ENCODE results near the gene CDK2AP2.
"Not testable (repeated sequence)": the region's sequence is repeated elsewhere in the genome, so short reads cannot be mapped to it uniquely, and the experiment has no call there.

CDK2AP2 gene

GRCh38 chr11:67493548-67494370 is 14.2 kb downstream of the CDK2AP2 start:
- Histone ChIP-seq H3K4me3 (ENCODE audit: low read length) (no peak overlapping the region), H3K9ac (ENCODE audit: low read depth, low read length) (no peak overlapping the region), H3K9me3 (ENCODE audit: insufficient read depth, low read depth, low read length) (no peaks in the 10 kb centered on the region), H3K27me3 (ENCODE audit: insufficient read depth, low read length) (no peaks in the 10 kb centered on the region), H3K27ac (ENCODE audit: low read depth, low read length) (no peak overlapping the region), H3K36me3 (ENCODE audit: insufficient read depth, low read length) (peaks cover 36% of the 10 kb centered on the region), H3K4me1 (ENCODE audit: insufficient read depth, low read length) (no peaks in the 10 kb centered on the region)
- WGBS: 95% methylated on average over 65 of the region's 65 CpGs

- no peaks in the 10 kb centered on the region for H3K4me1 ChIP-seq (ENCODE audit: insufficient read depth, low read length)
- 86% methylated on average over 46 of the region's 46 CpGs for WGBS
- H3K36me3 ChIP-seq (ENCODE audit: insufficient read depth, low read length): peaks cover 36% of the 10 kb centered on the region
- H3K9me3 ChIP-seq (ENCODE audit: insufficient read depth, low read depth, low read length): no peaks in the 10 kb centered on the region
- no peaks in the 10 kb centered on the region for H3K27me3 ChIP-seq (ENCODE audit: insufficient read depth, low read length)
- no peak overlapping the region for H3K4me3 ChIP-seq (ENCODE audit: low read length)
- no peak overlapping the region for H3K27ac ChIP-seq (ENCODE audit: low read depth, low read length)
- H3K9ac ChIP-seq (ENCODE audit: low read depth, low read length): no peak overlapping the region
Observed at GRCh38 chr11:67492801-67493547, 15.0 kb downstream of the CDK2AP2 start.

GRCh38 chr11:67492069-67492727 is 15.8 kb downstream of the CDK2AP2 start:
- Histone ChIP-seq H3K27ac (ENCODE audit: low read depth, low read length) (no peak overlapping the region), H3K36me3 (ENCODE audit: insufficient read depth, low read length) (peaks cover 38% of the 10 kb centered on the region), H3K27me3 (ENCODE audit: insufficient read depth, low read length) (no peaks in the 10 kb centered on the region), H3K9me3 (ENCODE audit: insufficient read depth, low read depth, low read length) (no peaks in the 10 kb centered on the region), H3K4me1 (ENCODE audit: insufficient read depth, low read length) (no peaks in the 10 kb centered on the region), H3K9ac (ENCODE audit: low read depth, low read length) (no peak overlapping the region), H3K4me3 (ENCODE audit: low read length) (no peak overlapping the region)
- 95% methylated on average over 19 of the region's 19 CpGs for WGBS

- no peaks in the 10 kb centered on the region for H3K27me3 ChIP-seq (ENCODE audit: insufficient read depth, low read length)
- H3K36me3 ChIP-seq (ENCODE audit: insufficient read depth, low read length): peaks cover 34% of the 10 kb centered on the region
- WGBS: 97% methylated on average over 24 of the region's 24 CpGs
- H3K27ac ChIP-seq (ENCODE audit: low read depth, low read length): no peak overlapping the region
- no peak overlapping the region for H3K9ac ChIP-seq (ENCODE audit: low read depth, low read length)
- H3K4me3 ChIP-seq (ENCODE audit: low read length): no peak overlapping the region
- no peaks in the 10 kb centered on the region for H3K9me3 ChIP-seq (ENCODE audit: insufficient read depth, low read depth, low read length)
- no peaks in the 10 kb centered on the region for H3K4me1 ChIP-seq (ENCODE audit: insufficient read depth, low read length)
Observed at GRCh38 chr11:67491276-67492068, 16.5 kb downstream of the CDK2AP2 start.

- H3K9me3 ChIP-seq (ENCODE audit: insufficient read depth, low read depth, low read length): no peaks in the 10 kb centered on the region
- H3K9ac ChIP-seq (ENCODE audit: low read depth, low read length): no peak overlapping the region
- H3K27me3 ChIP-seq (ENCODE audit: insufficient read depth, low read length): no peaks in the 10 kb centered on the region
- no peak overlapping the region for H3K4me3 ChIP-seq (ENCODE audit: low read length)
- H3K36me3 ChIP-seq (ENCODE audit: insufficient read depth, low read length): peaks cover 33% of the 10 kb centered on the region
- no peaks in the 10 kb centered on the region for H3K4me1 ChIP-seq (ENCODE audit: insufficient read depth, low read length)
- WGBS: 94% methylated on average over 15 of the region's 15 CpGs
- H3K27ac ChIP-seq (ENCODE audit: low read depth, low read length): no peak overlapping the region
Observed at GRCh38 chr11:67490727-67491065, 17.3 kb downstream of the CDK2AP2 start.

- Histone ChIP-seq H3K9me3 (ENCODE audit: insufficient read depth, low read depth, low read length) (no peaks in the 10 kb centered on the region), H3K27ac (ENCODE audit: low read depth, low read length) (no peak overlapping the region), H3K9ac (ENCODE audit: low read depth, low read length) (no peak overlapping the region), H3K36me3 (ENCODE audit: insufficient read depth, low read length) (peaks cover 31% of the 10 kb centered on the region), H3K27me3 (ENCODE audit: insufficient read depth, low read length) (no peaks in the 10 kb centered on the region), H3K4me1 (ENCODE audit: insufficient read depth, low read length) (no peaks in the 10 kb centered on the region), H3K4me3 (ENCODE audit: low read length) (no peak overlapping the region)
- whole genome bisulfite sequencing: 94% methylated on average over 23 of the region's 23 CpGs
Observed at GRCh38 chr11:67489885-67490726, 17.9 kb downstream of the CDK2AP2 start.

- Histone ChIP-seq H3K27me3 (ENCODE audit: insufficient read depth, low read length) (no peaks in the 10 kb centered on the region), H3K27ac (ENCODE audit: low read depth, low read length) (no peak overlapping the region), H3K4me1 (ENCODE audit: insufficient read depth, low read length) (no peaks in the 10 kb centered on the region), H3K36me3 (ENCODE audit: insufficient read depth, low read length) (peaks cover 31% of the 10 kb centered on the region), H3K9ac (ENCODE audit: low read depth, low read length) (no peak overlapping the region), H3K4me3 (ENCODE audit: low read length) (no peak overlapping the region), H3K9me3 (ENCODE audit: insufficient read depth, low read depth, low read length) (no peaks in the 10 kb centered on the region)
- WGBS: 93% methylated on average over 25 of the region's 25 CpGs
Observed at GRCh38 chr11:67489203-67489884, 18.6 kb downstream of the CDK2AP2 start.

GRCh38 chr11:67486481-67487195 is 21.3 kb downstream of the CDK2AP2 start:
- 93% methylated on average over 20 of the region's 20 CpGs for WGBS
- Histone ChIP-seq H3K4me3 (ENCODE audit: low read length) (no peak overlapping the region), H3K27ac (ENCODE audit: low read depth, low read length) (no peak overlapping the region), H3K36me3 (ENCODE audit: insufficient read depth, low read length) (peaks cover 21% of the 10 kb centered on the region; the same call in 1 of the 2 replicates), H3K9me3 (ENCODE audit: insufficient read depth, low read depth, low read length) (no peaks in the 10 kb centered on the region), H3K9ac (ENCODE audit: low read depth, low read length) (no peak overlapping the region), H3K27me3 (ENCODE audit: insufficient read depth, low read length) (peaks cover 6% of the 10 kb centered on the region; the same call in 1 of the 2 replicates), H3K4me1 (ENCODE audit: insufficient read depth, low read length) (no peaks in the 10 kb centered on the region)

- not testable (repeated sequence) for H3K27ac ChIP-seq (ENCODE audit: low read depth, low read length); H3K4me3 ChIP-seq (ENCODE audit: low read length); H3K9me3 ChIP-seq (ENCODE audit: insufficient read depth, low read depth, low read length); H3K4me1 ChIP-seq (ENCODE audit: insufficient read depth, low read length); H3K9ac ChIP-seq (ENCODE audit: low read depth, low read length); H3K27me3 ChIP-seq (ENCODE audit: insufficient read depth, low read length)
- H3K36me3 ChIP-seq (ENCODE audit: insufficient read depth, low read length): peaks cover 15% of the 10 kb centered on the region; the same call in 1 of the 2 replicates
- 79% methylated on average over 7 of the region's 7 CpGs for WGBS
Observed at GRCh38 chr11:67485873-67486361, 22.0 kb downstream of the CDK2AP2 start.

Data from HUES64 (cell line).